WTC11 (cell line): ENCODE results near the gene SPRYD3. TPM values are rescaled to one million over a fixed set of nuclear protein-coding genes. Genes with fewer than 3 reads are reported as not detected.

Source experiments
- ATAC-seq: fragments of 200-7000 bp; cut with Tn5 transposase; 2 replicates; pipeline ENCODE4 v1.10.0; 2021; ENCODE audit warnings: mild to moderate bottlenecking, moderate library complexity
- CTCF ChIA-PET: fragments of 300-600 bp; sonication (Branson Sonifier 250); formaldehyde crosslinking; loops from one replicate; lab custom pipeline; 2021; ENCODE audit warnings: antibody characterized with exemption; lab: Charles Lee
- POLR2A ChIA-PET: fragments of 350-600 bp; sonication (Branson Sonifier 250); formaldehyde crosslinking; loops from one replicate; lab custom pipeline; 2021; ENCODE audit warnings: antibody characterized with exemption; lab: Charles Lee
- DNase-seq: peaks from one replicate; pipeline ENCODE4 v3.0.0; 2021; ENCODE audit warnings: low spot score
- H3K27ac Mint-ChIP-seq: 2 replicates; pipeline ENCODE4 v1.8.0; 2021; ENCODE audit warnings: mixed read lengths
- H3K27me3 Mint-ChIP-seq: 2 replicates; pipeline ENCODE4 v1.8.0; 2021; ENCODE audit warnings: low read depth, mild to moderate bottlenecking, moderate library complexity, mixed read lengths
- H3K36me3 Mint-ChIP-seq: 2 replicates; pipeline ENCODE4 v1.8.0; 2021; ENCODE audit warnings: mixed read lengths
- H3K4me1 Mint-ChIP-seq: 2 replicates; pipeline ENCODE4 v1.8.0; 2022; ENCODE audit warnings: mixed read lengths
- H3K4me3 Mint-ChIP-seq: 2 replicates; pipeline ENCODE4 v1.8.0; 2021; ENCODE audit warnings: mild to moderate bottlenecking, moderate library complexity, mixed read lengths
- H3K9me3 Mint-ChIP-seq: 2 replicates; pipeline ENCODE4 v1.8.0; 2021; ENCODE audit warnings: mixed read lengths
- ATF6 ChIP-seq: sonication (generic); formaldehyde crosslinking; IDR thresholded peaks from 2 replicates; pipeline ENCODE4 v1.8.1; 2023; ENCODE audit warnings: mild to moderate bottlenecking, missing genetic modification reagents
- CDX4 ChIP-seq: fragments of 250-450 bp; sonication (Bioruptor Pico); IDR thresholded peaks from 2 replicates; pipeline ENCODE4 v1.9.0; 2021; ENCODE audit warnings: moderate library complexity, mild to moderate bottlenecking, inconsistent platforms, borderline replicate concordance
- CREB1 ChIP-seq: sonication (generic); formaldehyde crosslinking; IDR thresholded peaks from 2 replicates; pipeline ENCODE4 v1.8.0; 2023; ENCODE audit warnings: mild to moderate bottlenecking, missing genetic modification reagents
- E2F4 ChIP-seq: sonication (generic); formaldehyde crosslinking; IDR thresholded peaks from 2 replicates; pipeline ENCODE4 v1.8.1; 2022; ENCODE audit warnings: low read depth, mild to moderate bottlenecking, moderate library complexity, missing genetic modification reagents, borderline replicate concordance
- ELF4 ChIP-seq: sonication (generic); formaldehyde crosslinking; IDR thresholded peaks from 2 replicates; pipeline ENCODE4 v1.8.1; 2022; ENCODE audit warnings: low read depth, mild to moderate bottlenecking, moderate library complexity, missing genetic modification reagents
- GRHL2 ChIP-seq: fragments of 250-450 bp; sonication (Bioruptor Pico); IDR thresholded peaks from 2 replicates; pipeline ENCODE4 v1.8.0; 2022; ENCODE audit warnings: mild to moderate bottlenecking, moderate library complexity; ENCODE audit not compliant: insufficient replicate concordance, severe bottlenecking
- GTF2I ChIP-seq: fragments of 250-450 bp; sonication (Bioruptor Pico); conservative IDR thresholded peaks from 2 replicates; pipeline ENCODE4 v1.4.0; 2021; ENCODE audit warnings: mild to moderate bottlenecking
- IRF2 ChIP-seq: sonication (generic); formaldehyde crosslinking; IDR thresholded peaks from 2 replicates; pipeline ENCODE4 v1.8.0; 2022; ENCODE audit warnings: low read depth, missing genetic modification reagents, borderline replicate concordance
- JAZF1 ChIP-seq: fragments of 250-450 bp; sonication (Bioruptor Pico); IDR thresholded peaks from 2 replicates; pipeline ENCODE4 v1.9.0; 2021; ENCODE audit warnings: moderate library complexity, mild to moderate bottlenecking, inconsistent platforms
- JUN ChIP-seq: sonication (generic); formaldehyde crosslinking; IDR thresholded peaks from 2 replicates; pipeline ENCODE4 v1.8.0; 2023; ENCODE audit warnings: mild to moderate bottlenecking, missing genetic modification reagents
- KAT7 ChIP-seq: sonication (generic); formaldehyde crosslinking; IDR thresholded peaks from 2 replicates; pipeline ENCODE4 v1.8.1; 2023; ENCODE audit warnings: missing genetic modification reagents, mild to moderate bottlenecking, borderline replicate concordance
- MLX ChIP-seq: sonication (generic); formaldehyde crosslinking; IDR thresholded peaks from 2 replicates; pipeline ENCODE4 v1.8.1; 2023; ENCODE audit warnings: mild to moderate bottlenecking, missing genetic modification reagents, moderate library complexity
- NFYB ChIP-seq: sonication (generic); formaldehyde crosslinking; conservative IDR thresholded peaks from 2 replicates; pipeline ENCODE4 v1.8.0; 2022; ENCODE audit warnings: low read depth, missing genetic modification reagents
- OVOL2 ChIP-seq: fragments of 250-450 bp; sonication (Bioruptor Pico); IDR thresholded peaks from 2 replicates; pipeline ENCODE4 v1.9.0; 2021; ENCODE audit warnings: mild to moderate bottlenecking, borderline replicate concordance
- RORB ChIP-seq: fragments of 250-450 bp; sonication (Bioruptor Pico); IDR thresholded peaks from 2 replicates; pipeline ENCODE4 v1.9.0; 2021; ENCODE audit warnings: mild to moderate bottlenecking
- SMAD4 ChIP-seq: sonication (generic); formaldehyde crosslinking; IDR thresholded peaks from 2 replicates; pipeline ENCODE4 v1.8.0; 2022; ENCODE audit warnings: mild to moderate bottlenecking, missing genetic modification reagents
- SOX15 ChIP-seq: fragments of 250-450 bp; sonication (Bioruptor Pico); IDR thresholded peaks from 2 replicates; pipeline ENCODE4 v1.9.0; 2021; ENCODE audit warnings: mild to moderate bottlenecking
- TCF7 ChIP-seq: sonication (generic); formaldehyde crosslinking; IDR thresholded peaks from 2 replicates; pipeline ENCODE4 v1.8.0; 2022; ENCODE audit warnings: mild to moderate bottlenecking, low read depth, missing genetic modification reagents, moderate library complexity
- ZBTB43 ChIP-seq: sonication (generic); formaldehyde crosslinking; IDR thresholded peaks from 2 replicates; pipeline ENCODE4 v1.8.1; 2023; ENCODE audit warnings: mild to moderate bottlenecking, missing genetic modification reagents
- ZNF121 ChIP-seq: sonication (generic); formaldehyde crosslinking; IDR thresholded peaks from 2 replicates; pipeline ENCODE4 v1.8.0; 2023; ENCODE audit warnings: missing genetic modification reagents
- ZNF532 ChIP-seq: fragments of 250-450 bp; sonication (Bioruptor Pico); IDR thresholded peaks from 2 replicates; pipeline ENCODE4 v1.9.0; 2021; ENCODE audit warnings: mild to moderate bottlenecking, borderline replicate concordance
- total RNA-seq: library from RNA; stranded (reverse); gene quantifications from 3 replicates; pipeline ENCODE4 v1.2.3, GENCODE V29; 2021

SPRYD3 gene
- total RNA-seq, 1 experiment from 2014 or later = 11.9 TPM

GRCh38 chr12:53068811-53069585, 10.2 kb downstream of the SPRYD3 start:
- ChIA-PET POLR2A (interaction anchor here (1.0 kb wide), 1 partner anchor 10 kb away, joined by 3 read pairs; the partner anchor contains the start of gene SPRYD3), CTCF (interaction anchor here (0.8 to 7.8 kb wide), 15 partner anchors 10 to 283 kb away, joined by 3 to 97 read pairs (median 5); partner anchors contain the start of genes AAAS, IGFBP6, ITGB7 and SPRYD3)
- no peak overlapping the region for H3K4me3 Mint-ChIP-seq
- H3K9me3 Mint-ChIP-seq = no peaks in the 10 kb centered on the region
- no peak overlapping the region for H3K27ac Mint-ChIP-seq
- TF ChIP-seq ZNF121 (CRISPR knock-in tag) (no peak), SOX15 (no peak), JUN (CRISPR knock-in tag) (no peak), RORB (CRISPR knock-in tag) (no peak), E2F4 (CRISPR knock-in tag) (no peak), CREB1 (CRISPR knock-in tag) (no peak), ATF6 (CRISPR knock-in tag) (no peak), ZBTB43 (CRISPR knock-in tag) (no peak), KAT7 (CRISPR knock-in tag) (no peak), JAZF1 (CRISPR knock-in tag) (no peak), NFYB (no peak), ELF4 (no peak), ZNF532 (no peak)
- H3K27me3 Mint-ChIP-seq = peaks cover 4% of the 10 kb centered on the region
- peaks cover 3% of the 10 kb centered on the region; the same call in 1 of the 2 replicates for H3K36me3 Mint-ChIP-seq
- peaks cover 28% of the 10 kb centered on the region for H3K4me1 Mint-ChIP-seq
- ATAC-seq (no peak), DNase-seq (no peak)

GRCh38 chr12:53067993-53068770, 11.0 kb downstream of the SPRYD3 start:
- DNase-seq = no peak
- Mint-ChIP-seq H3K4me1 (peaks cover 28% of the 10 kb centered on the region), H3K27ac (no peak overlapping the region), H3K4me3 (no peak overlapping the region), H3K36me3 (no peaks in the 10 kb centered on the region)
- no peak for ATAC-seq
- POLR2A ChIA-PET = no interaction called here
- no peak for TF ChIP-seq RORB (CRISPR knock-in tag)
- no peak for TF ChIP-seq IRF2
- no peak for TF ChIP-seq OVOL2 (CRISPR knock-in tag)
- no peak for TF ChIP-seq MLX
- no peak for TF ChIP-seq GTF2I (CRISPR knock-in tag)
- TF ChIP-seq JAZF1 (CRISPR knock-in tag) = no peak
- TF ChIP-seq TCF7 (CRISPR knock-in tag) = no peak
- no peak for TF ChIP-seq ZBTB43 (CRISPR knock-in tag)
- TF ChIP-seq GRHL2 = no peak
- TF ChIP-seq CDX4 (CRISPR knock-in tag) = no peak
- TF ChIP-seq SMAD4 (CRISPR knock-in tag) = no peak
- TF ChIP-seq, all 79 proteins: peak for 0
- CTCF ChIA-PET = interaction anchor here (0.5 to 11.2 kb wide), 12 partner anchors 10 to 131 kb away, joined by 3 to 474 read pairs (median 5); partner anchors contain the start of genes IGFBP6, SOAT2, SPRYD3 and TNS2
- H3K9me3 Mint-ChIP-seq = no peaks in the 10 kb centered on the region
- peaks cover 6% of the 10 kb centered on the region for H3K27me3 Mint-ChIP-seq
